GM20000 (cell line): Measurements from ENCODE around the gene ST3GAL5.
"Not testable (repeated sequence)": the region's sequence is repeated elsewhere in the genome, so short reads cannot be mapped to it uniquely, and the experiment has no call there.

Experiments used
- DNase-seq: peaks from one replicate; pipeline ENCODE4 v3.0.0; 2012; ENCODE audit warnings: low spot score
- CTCF ChIP-seq: IDR thresholded peaks from 2 replicates; pipeline ENCODE4 v1.5.1; 2012; ENCODE audit warnings: mild to moderate bottlenecking, control low read depth; ENCODE audit errors: extremely low read depth, missing control alignments

The ST3GAL5 gene

GRCh38 chr2:85839461-85839860, 49.3 kb downstream of the ST3GAL5 start:
- no peak for DNase-seq
- TF ChIP-seq CTCF = no peak

- DNase-seq = no peak
- no peak for TF ChIP-seq CTCF
Measured at GRCh38 chr2:85838641-85839040, 50.1 kb downstream of the ST3GAL5 start.

- no peak for TF ChIP-seq CTCF
- DNase-seq = no peak
Measured at GRCh38 chr2:85838181-85838580, 50.6 kb downstream of the ST3GAL5 start.

GRCh38 chr2:85834466-85834865, 54.3 kb downstream of the ST3GAL5 start:
- DNase-seq = no peak
- no peak for TF ChIP-seq CTCF

- DNase-seq = no peak
- no peak for TF ChIP-seq CTCF
Measured at GRCh38 chr2:85831735-85832134, 57.1 kb downstream of the ST3GAL5 start.

GRCh38 chr2:85830645-85831044, 58.1 kb downstream of the ST3GAL5 start:
- no peak for TF ChIP-seq CTCF
- no peak for DNase-seq

- DNase-seq = not testable (repeated sequence)
Measured at GRCh38 chr2:85829394-85829793, 59.4 kb downstream of the ST3GAL5 start.

- TF ChIP-seq CTCF = no peak
- no peak for DNase-seq
Measured at GRCh38 chr2:85828725-85829124, 60.1 kb downstream of the ST3GAL5 start.
